Measurements from ENCODE around the gene TMEM202.
A peak's percentile ranks its signal among the peaks of the same experiment; 100 is the strongest.
"Not testable (repeated sequence)": the region's sequence is repeated elsewhere in the genome, so short reads cannot be mapped to it uniquely, and the experiment has no call there.

TMEM202 gene, protein sequence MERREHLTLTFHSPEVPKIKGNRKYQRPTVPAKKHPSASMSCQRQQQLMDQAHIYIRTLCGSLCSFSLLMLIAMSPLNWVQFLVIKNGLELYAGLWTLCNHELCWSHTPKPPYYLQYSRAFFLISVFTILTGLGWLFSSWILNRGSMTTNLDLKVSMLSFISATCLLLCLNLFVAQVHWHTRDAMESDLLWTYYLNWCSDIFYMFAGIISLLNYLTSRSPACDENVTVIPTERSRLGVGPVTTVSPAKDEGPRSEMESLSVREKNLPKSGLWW

DNA sequence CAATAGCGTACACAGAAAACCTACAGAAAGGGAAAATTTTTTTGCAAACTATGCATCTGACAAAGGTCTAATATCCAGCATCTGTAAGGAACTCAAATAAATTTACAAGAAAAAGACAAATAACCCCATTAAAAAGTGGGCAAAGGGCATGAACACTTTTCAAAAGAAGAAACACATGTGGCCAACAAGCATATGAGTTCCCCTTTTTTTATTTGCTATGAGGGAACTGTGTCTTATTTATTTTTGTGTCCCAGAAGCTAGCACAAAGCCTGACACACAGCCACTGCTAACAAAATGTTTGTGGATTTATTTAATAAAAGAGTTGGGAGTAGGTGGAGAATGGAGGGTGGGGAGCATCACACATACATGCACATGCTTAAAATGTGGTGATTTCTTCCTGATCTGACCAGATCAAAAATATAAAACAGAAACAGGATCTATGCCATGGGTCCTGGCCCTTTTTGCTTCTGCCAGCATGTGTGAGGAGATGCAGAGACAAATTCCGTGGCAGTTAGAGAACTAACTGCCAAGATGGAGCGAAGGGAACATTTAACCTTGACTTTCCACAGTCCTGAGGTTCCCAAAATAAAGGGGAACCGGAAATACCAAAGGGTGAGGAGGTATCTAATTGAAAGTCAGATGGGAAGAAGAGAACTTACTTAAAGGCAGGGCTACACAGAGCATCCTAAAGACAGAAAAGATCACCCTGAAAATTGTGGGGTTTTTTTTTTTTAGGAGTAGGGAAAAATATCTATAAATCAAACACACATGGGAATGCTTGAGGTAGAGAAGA is at the start of gene TMEM202:
Gene TMEM202 (plus strand): TSS at position 510 of the 793 bp plus-strand sequence. CDS start 22 bp downstream, at position 532.
- no peak for DNase-seq (ENCODE audit: low read depth in 2 of 2)

DNA sequence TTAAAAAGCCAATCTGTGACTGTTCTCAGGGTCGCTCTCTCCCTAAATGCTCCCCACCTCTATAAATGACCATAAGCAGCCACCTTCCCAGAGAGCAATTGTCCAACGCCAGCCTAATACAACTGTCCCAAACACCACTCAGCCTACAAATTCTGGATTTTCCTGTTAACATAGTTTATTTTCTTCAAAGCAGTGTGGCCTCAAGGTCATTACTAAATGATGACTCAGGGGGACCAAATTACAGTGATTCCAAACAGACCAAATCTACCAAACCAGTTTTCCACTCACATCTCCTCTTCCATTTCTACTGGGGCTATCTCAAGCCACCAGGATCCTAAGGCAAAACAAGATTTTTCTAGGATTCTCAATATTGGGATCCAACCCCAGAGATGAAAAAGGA is 44.8 kb upstream of the TMEM202 start:
- no peak for DNase-seq (ENCODE audit: low read depth in 2 of 2)

DNA sequence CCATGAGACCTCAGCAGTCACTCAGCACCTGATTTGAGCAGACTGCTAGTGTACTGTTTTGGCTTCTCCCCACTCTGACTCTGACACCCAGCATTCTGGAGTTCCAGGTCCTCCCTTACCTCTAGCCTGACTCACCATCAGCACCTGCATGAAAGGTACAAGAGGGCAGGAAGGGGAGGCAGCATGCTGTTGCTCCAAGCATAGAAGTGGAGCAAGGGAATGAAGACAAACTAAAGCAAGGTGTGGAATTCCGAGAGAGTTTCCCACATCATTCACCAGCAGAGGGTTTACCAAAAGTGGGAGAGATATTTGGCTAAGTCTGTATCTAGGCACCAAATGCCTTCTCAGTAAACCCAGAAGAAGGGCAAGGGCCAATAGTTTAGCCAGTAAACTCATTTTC is 43.6 kb upstream of the TMEM202 start:
- DNase-seq (ENCODE audit: low read depth in 2 of 2): no peak

DNA sequence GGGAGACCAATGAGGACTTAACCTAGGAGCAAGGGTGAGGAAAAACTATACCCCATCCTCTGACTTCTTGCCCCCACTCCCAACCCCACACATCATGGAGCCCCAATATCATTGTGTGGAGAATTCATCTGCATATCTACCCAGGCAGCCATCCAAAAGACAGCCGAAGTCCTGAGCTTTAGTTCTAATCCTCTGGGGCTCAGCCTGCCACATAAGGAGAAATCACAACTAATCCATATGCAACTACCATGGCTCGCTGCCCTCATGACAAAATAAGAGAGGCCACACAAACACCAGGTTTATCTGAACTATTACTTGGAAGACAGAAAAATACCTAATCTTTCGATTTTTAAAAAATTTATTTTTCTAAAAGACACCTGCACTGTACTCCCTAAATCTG is 40.0 kb upstream of the TMEM202 start:
- DNase-seq (ENCODE audit: low read depth in 2 of 2): no peak

DNA sequence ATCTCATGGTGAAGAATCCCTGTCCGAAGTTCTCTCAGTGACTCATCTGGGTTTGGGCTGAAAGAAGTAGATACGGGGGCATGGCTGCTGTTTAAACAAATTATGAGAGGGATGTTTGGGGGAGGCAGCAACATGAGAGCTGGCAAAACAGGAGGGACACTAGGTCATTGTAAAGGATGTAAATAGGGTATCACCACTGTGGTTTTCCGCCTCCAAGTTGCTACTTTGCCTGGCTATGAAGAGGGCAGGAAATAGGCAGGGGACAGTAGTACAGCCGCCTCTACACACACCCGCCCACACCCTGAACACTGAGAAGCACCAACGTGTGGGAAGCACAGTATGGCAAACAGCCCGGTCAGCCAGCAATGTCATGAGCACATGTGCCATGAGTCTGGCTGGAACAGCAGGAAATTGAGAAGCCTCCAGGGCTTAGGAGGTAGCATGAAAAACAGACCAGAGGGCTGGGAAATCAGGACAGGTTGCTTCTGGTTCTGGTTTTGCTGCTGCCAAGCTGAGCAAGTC is 39.4 kb upstream of the TMEM202 start:
- no peak for DNase-seq (ENCODE audit: low read depth in 2 of 2)

DNA sequence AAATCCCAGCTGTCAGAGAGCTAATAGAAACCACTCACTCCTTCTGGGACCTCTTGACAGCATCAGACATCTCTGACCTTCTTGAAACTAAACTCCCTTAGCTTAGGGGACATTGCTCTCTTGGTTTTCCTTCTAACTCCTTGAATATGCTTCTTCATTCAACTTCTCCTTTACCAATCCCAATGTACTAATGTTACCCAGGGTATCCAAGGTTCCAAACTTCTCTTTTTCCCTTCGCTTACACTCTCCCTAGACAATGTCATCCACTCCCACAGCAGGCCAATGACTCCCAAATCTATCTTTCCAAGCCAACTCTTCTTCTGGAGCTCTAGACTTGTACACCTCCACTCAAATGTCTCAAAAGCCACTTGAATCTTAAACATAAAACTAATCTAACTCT is 36.9 kb upstream of the TMEM202 start:
- DNase-seq (ENCODE audit: low read depth in 2 of 2): no peak

DNA sequence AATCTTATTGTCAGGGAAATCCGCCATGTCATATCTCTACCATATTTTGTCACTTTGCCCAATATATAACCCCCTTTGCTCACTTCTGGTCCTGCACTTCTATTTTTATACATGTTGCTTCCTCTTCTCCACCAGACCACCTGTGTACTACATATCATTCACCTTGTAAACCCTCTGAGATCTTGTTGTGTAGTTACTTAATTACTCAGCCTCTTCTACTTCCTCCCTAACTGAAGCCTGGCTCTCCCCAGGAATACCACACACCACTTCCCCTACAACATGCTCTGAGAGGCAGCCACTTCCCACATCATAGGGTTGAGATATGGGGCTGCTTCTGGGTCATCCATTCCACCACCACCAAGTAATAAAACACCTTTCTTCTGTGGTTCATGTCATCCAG is 32.3 kb upstream of the TMEM202 start:
- DNase-seq (ENCODE audit: low read depth in 2 of 2): no peak

DNA sequence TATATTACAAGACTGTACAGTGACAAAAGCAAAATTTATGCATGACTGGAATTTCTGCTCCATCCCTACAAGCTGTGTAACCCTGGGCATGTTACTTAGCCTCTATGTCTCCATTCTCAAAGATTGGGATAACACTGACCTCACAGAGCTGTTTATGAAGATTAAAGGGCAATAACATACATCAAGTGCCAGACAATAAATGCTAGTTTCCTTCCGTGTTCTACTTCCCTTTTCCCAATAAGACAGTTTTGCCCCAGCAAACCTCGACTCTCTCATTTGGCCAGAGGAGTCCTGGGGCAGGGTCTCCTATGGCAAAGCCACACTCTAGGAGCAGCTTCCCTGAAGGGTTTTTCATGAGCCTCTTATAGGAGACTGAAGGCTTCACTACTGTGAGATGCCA is 29.8 kb upstream of the TMEM202 start:
- no peak for DNase-seq (ENCODE audit: low read depth in 2 of 2)

DNA sequence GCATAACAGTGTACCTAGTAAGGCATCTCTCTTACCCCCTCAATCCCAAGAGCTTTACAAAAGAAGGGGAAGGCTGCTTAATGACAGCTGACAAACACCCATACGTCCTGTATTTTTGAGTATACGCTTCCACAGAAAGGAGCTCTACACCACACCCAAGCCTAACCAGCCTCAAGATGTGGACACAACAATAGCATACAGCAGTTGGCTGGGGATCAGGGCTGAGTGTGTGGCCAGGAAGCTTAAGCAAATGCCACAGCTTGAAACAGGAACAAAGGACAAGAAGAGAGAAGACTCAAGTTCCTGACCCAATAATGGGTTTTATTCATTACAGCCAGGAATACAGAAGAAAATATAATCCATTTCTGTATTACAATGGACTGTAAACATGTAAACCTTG is 29.2 kb upstream of the TMEM202 start:
- no peak for DNase-seq (ENCODE audit: low read depth in 2 of 2)

DNA sequence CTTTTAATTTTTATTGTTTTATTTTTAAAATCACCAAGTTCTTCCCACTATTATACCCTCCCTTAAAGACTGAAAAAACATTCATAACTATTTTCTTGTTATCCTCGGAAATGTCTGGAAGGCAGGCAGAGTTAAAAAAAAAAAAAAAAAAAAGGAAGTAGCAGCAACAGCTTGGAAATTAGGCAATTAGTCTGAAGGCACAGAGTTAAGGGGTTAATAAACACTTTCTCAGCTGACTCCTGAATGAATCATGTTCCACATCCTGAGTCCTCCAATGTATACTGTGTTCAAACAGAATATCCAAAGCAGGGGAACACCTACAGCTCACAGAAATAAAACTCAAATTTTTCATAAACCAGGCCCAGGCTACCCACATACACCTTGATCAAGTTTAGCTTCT is 28.1 kb upstream of the TMEM202 start:
- no peak for DNase-seq (ENCODE audit: low read depth in 2 of 2)

DNA sequence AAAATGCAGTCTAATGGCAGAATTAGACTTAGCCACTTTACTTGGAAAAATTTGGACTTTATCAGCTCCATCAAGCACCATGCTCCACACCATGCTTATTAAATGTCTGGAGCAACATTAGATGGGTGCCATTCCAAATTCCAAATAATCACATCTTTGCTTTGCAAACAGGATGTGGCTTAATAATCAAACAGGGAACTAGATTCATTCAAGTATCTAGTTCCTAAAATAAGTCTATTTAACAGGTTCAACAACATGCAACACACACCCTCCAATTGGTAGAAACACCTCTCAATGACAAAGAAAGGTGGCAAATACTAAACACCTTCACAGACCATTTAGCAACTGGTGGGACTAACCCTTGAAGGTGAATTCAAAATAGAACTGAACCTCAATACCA is 25.7 kb upstream of the TMEM202 start:
- no peak for DNase-seq (ENCODE audit: low read depth in 2 of 2)

DNA sequence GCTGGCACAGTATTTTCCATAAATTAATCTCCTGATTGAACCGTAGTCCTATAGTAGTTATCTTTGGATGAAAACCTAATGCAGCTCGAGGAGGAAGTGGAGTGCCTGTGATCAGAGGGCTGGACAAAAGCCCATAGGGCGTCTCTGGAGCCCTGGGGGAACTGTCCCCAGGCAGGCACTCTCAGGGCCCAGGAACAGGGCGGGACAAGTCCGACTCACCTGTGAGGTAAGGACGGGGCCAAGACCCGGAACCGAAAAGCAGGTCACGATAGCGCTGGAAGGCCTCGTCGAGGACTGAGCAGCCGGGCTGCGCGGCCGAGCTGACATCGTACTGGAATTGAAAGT is 22.6 kb upstream of the TMEM202 start:
- DNase-seq (ENCODE audit: low read depth in 2 of 2): no peak

DNA sequence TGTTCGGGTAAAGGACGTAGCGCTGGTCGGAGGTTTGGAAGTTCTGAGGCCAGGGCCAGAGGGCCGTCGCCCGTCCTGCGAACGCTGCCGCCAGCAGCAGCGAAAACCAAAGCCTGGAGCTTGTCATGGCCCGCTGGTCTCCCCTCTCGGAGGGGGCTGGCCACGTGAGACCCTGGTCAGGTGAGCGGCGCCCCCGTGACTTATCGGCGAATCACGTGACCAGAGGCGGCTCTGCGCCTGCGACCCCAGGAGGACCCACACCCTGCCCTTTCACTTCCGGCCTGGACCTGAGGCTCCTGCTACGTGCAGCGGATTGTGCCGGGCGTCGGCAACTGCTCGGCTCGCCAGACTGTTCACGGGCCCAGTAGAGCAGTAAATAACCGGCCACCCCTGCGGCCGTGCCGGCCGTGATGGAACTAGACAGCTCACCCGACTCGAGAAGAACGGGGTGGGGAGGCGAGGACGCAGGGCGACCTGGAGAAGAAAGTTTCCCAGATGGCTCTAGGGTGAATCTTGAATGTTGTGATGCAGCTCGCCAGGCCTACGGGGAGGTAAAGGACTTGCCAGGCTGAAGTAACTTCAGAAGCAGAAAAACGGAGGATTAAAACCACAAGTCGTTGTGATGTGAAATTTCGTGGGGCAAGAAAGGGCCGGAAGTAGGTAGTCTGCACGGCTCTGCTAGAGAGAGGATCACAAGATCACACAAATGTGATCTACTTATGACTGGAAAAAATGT is 22.1 kb upstream of the TMEM202 start, which contains the start of gene HEXA:
Gene HEXA (minus strand): TSS at position 169 of the 736 bp plus-strand sequence. CDS start 42 bp downstream, at position 127.
- DNase-seq (ENCODE audit: low read depth in 2 of 2): peak; percentile 85 to 86

DNA sequence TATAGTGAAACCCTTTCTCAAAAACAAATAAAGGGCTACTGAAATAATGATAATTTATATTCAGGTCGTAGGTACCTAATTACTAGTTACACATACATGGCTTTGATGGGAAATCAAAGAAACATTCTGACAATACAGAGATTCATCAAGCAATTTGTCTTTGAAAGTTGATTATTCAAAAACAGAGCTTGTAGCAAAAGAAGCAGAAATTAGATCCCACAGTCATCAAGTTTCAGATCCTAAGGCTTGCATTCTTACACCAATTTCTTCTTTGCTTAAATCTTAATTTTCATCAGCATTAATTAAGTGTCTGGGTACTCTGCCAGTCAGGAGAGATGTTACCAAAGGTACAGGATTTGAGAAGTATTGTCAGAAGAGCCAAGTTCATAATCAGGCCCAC is 20.8 kb upstream of the TMEM202 start:
- DNase-seq (ENCODE audit: low read depth in 2 of 2): no peak

DNA sequence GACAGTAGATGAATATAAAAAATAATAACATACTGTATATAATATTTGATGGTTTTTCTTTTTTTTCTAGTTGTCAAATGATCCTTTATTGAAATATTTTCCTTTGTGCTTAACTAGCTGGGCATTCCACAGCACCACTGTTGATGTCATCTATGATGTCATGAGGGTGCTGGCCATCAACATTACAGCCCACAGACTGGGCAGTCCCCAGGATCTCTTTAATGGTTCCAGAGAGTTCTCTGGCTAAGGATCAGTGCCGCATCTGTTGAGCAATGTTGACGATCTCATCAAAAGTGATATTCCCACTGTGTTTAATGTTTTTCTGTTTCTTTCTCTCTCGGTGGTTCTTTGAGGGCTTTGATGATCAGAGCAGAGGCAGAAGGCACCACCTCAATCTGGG is 19.0 kb upstream of the TMEM202 start:
- DNase-seq (ENCODE audit: low read depth in 2 of 2): not testable (repeated sequence)

DNA sequence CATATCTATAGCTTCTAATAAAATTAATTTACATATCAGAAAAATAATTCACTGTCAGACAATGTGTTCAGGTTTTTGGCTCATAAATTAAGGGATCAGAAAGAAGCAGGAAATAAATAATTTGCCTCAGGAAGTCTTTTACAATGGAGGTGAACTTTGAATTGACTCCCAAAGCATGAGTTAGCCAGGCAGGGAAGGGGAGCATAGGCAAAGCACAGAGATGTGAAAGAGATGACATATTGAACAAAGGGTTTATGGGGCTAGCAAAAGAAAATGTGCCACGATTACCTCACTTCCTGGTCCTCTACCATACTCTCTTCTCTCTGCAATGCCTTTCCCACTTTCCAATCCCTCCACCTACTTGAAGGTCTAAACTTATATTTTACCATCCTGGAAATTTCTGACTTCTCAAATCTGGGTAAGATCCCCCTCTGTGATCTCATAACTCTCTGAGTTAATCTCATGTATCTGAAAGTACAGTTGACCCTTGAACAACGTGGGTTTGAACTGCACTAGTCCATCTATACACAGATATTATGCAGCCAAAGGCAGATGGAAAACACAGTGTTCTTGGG is 18.2 kb upstream of the TMEM202 start:
- DNase-seq (ENCODE audit: low read depth in 2 of 2): no peak

DNA sequence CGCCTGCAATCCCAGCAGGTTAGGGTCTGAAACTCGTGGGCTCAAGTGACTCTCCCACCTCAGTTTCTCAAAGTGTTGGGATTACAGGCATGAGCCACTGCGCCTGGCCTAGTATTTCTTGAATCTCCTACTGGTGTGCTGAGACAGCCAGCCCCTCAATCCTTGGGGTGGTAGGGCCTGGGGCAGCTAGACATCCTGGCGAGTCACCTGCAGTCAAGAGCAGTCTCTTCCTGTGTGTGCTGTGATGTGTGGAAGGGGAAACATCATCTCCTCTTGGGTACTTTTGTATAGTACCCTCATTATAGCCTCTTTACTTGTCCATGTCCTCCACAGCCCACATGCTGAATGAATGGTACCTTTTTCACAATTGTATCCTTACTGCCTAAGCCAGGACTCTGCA is 17.4 kb upstream of the TMEM202 start:
- DNase-seq (ENCODE audit: low read depth in 2 of 2): no peak

DNA sequence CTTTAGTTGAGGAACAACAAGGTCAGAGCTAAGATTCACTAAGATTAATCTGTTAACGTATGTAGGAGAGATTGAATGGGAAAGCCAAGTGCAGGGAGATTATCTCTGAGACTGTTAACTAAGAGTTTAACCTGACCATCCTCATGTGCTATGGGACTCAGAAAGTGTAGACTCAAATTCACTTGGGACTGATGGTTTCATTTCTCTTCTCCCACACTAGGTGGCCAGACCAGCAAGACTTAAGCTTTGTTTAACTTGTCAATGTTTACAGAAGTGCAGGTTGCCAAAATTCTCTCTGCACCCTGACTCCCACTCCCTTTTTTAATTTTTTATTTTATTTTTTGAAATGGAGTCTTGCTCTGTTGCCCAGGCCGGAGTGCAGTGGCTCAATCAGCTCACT is 16.0 kb upstream of the TMEM202 start:
- no peak for DNase-seq (ENCODE audit: low read depth in 2 of 2)

DNA sequence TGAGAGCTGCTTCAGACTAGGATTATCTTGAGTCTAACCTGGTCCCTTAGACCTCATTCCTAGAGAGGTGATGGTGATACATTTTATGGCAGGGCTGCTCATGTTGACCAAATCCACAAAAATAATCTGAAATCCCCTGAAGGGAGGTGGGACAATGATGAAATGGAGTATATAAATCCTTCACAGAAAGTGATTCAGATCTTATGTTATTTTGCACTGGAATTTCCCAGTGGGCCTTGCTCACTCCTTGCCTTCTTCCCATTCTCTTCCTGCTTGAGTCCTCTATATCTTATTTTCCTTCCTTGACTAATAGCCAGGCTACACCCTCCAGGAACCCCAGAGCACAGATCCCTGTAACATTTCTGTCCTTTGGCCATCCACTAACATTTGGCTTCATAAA is 10.4 kb upstream of the TMEM202 start:
- DNase-seq (ENCODE audit: low read depth in 2 of 2): no peak

DNA sequence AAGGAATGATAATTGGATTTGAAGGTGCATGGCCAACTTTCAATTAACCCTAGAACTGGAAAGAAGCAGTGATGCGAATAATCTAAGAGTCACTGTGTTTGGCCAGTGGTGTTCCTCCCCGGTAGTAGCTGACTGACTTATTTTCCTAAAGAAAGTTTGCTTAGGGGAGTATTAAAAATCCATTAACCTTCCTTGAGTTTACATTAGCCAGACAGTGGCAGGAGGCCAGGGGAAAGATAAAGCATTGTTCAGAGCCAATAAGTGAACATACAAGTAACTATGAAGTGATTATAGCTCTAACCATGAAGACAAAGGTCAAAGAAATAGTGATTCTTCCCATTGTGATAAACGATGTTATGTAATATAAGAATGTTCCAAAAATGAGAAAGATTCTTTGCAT is 8.9 kb upstream of the TMEM202 start:
- no peak for DNase-seq (ENCODE audit: low read depth in 2 of 2)

DNA sequence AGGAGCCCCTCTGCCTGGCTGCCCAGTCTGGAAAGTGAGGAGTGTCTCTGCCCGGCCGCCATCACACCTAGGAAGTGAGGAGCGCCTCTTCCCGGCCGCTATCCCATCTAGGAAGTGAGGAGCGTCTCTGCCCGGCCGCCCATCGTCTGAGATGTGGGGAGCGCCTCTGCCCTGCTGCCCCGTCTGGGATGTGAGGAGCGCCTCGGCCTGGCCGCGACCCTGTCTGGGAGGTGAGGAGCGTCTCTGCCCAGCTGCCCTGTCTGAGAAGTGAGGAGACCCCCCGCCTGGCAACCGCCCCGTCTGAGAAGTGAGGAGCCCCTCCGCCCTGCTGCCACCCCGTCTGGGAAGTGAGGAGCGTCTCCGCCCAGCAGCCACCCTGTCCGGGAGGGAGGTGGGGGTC is 1.8 kb upstream of the TMEM202 start:
- DNase-seq (ENCODE audit: low read depth in 2 of 2): not testable (repeated sequence)

DNA sequence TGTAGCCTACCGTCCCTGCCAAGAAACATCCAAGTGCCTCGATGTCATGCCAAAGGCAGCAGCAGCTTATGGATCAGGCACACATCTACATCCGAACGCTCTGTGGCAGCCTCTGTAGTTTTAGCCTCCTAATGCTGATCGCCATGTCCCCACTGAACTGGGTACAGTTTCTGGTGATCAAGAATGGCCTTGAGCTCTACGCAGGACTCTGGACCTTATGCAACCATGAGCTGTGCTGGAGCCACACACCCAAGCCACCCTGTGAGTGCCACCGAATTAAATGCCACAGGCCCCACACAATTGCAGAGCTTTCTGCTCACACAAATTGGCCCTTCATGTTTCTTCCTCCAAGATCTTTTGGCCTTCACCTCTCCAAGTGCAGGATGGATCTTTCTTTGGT is 543 bp downstream of the TMEM202 start:
- DNase-seq (ENCODE audit: low read depth in 2 of 2): no peak

All from fibroblast of skin of left quadriceps (primary cell).